ENCODE measurements around the gene APOBEC3H. TPM values are rescaled to one million over a fixed set of nuclear protein-coding genes. Genes with fewer than 3 reads are reported as not detected.
"Not testable (repeated sequence)": the region's sequence is repeated elsewhere in the genome, so short reads cannot be mapped to it uniquely, and the experiment has no call there.

APOBEC3H gene
- total RNA-seq, 2 experiments from 2014 or later: 0.67 to 0.85 TPM

DNA sequence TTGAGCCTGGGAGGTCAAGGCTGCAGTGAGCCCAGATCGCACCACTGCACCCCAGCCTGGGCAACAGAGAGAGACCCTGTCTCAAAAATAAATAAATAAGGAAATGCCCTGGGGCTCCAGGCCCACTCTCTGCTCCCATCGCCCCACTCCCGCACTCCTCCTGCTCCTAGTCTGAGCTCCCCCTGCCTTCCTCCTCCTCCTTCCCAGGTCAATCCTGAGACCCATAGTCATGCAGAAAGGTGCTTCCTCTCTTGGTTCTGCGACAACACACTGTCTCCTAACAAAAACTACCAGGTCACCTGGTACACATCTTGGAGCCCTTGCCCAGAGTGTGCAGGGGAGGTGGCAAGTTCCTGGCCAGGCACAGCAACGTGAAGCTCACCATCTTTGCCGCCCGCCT lies 26.9 kb upstream of the APOBEC3H start:
- ATAC-seq (ENCODE audit: poor library complexity): no peak
- intact Hi-C loops (cut with DNase I, micrococcal nuclease): no loop called here
- no peaks in the 10 kb centered on the region for H3K9me3 Mint-ChIP-seq
- H3K9me3 ChIP-seq (ENCODE audit: control insufficient read depth in 1 of 2, insufficient read depth in 1 of 2, low read length in 2 of 2): no peaks in the 10 kb centered on the region
- H3K27me3 ChIP-seq (ENCODE audit: control insufficient read depth in 1 of 2, insufficient read depth in 2 of 2, low read length in 2 of 2): no peaks in the 10 kb centered on the region
- H3K36me3 Mint-ChIP-seq (ENCODE audit: low read depth): no peaks in the 10 kb centered on the region
- no peak overlapping the region for H3K27ac ChIP-seq (ENCODE audit: low read depth in 1 of 2, low read length in 2 of 2)
- no peaks in the 10 kb centered on the region for H3K36me3 ChIP-seq (ENCODE audit: insufficient read depth, low read length)
- H3K4me1 Mint-ChIP-seq (ENCODE audit: low read depth): peaks cover 5% of the 10 kb centered on the region
- no peak overlapping the region for H3K4me3 Mint-ChIP-seq
- no peaks in the 10 kb centered on the region for H3K27me3 Mint-ChIP-seq
- TF ChIP-seq CTCF (IDR thresholded peaks at IDR 0.05): no peak
- POLR2A ChIA-PET: no interaction called here
- no peak overlapping the region for H3K4me3 ChIP-seq (ENCODE audit: low read length)
- CTCF ChIA-PET: no interaction called here
- DNase-seq: no peak
- H3K4me1 ChIP-seq (ENCODE audit: insufficient read depth, low read length): peaks cover 9% of the 10 kb centered on the region
- no peak overlapping the region for H3K27ac Mint-ChIP-seq

DNA sequence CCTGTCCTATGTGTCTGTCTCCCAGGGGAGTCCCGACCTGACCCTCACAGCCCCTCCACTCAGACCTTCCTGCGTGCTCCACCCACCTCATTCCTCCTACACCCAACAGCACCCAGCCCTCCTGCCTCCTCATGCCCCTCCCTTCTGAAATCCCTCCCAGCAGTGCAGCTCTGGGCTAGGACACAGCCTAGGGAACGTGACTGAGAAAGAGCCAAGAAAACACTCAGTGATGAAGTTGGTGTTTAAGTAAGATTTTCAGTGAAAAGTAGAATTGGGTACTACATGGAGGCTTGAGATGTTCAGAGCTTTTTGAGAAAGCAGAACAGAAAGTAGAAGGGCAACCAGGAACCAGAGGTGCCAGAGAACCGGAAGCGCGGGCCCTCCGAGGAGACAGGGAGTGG lies 24.5 kb upstream of the APOBEC3H start:
- ATAC-seq (ENCODE audit: poor library complexity); POLR2A ChIA-PET; H3K9me3 ChIP-seq (ENCODE audit: control insufficient read depth in 1 of 2, insufficient read depth in 1 of 2, low read length in 2 of 2); H3K36me3 Mint-ChIP-seq (ENCODE audit: low read depth); DNase-seq; H3K27ac Mint-ChIP-seq; H3K27me3 Mint-ChIP-seq; H3K4me3 ChIP-seq (ENCODE audit: low read length); H3K27ac ChIP-seq (ENCODE audit: low read depth in 1 of 2, low read length in 2 of 2); H3K9me3 Mint-ChIP-seq; CTCF ChIA-PET; H3K4me3 Mint-ChIP-seq; intact Hi-C loops (cut with DNase I, micrococcal nuclease); H3K36me3 ChIP-seq (ENCODE audit: insufficient read depth, low read length); H3K27me3 ChIP-seq (ENCODE audit: control insufficient read depth in 1 of 2, insufficient read depth in 2 of 2, low read length in 2 of 2): not testable (repeated sequence)
- peaks cover 15% of the 10 kb centered on the region for H3K4me1 Mint-ChIP-seq (ENCODE audit: low read depth)
- H3K4me1 ChIP-seq (ENCODE audit: insufficient read depth, low read length): peaks cover 12% of the 10 kb centered on the region

DNA sequence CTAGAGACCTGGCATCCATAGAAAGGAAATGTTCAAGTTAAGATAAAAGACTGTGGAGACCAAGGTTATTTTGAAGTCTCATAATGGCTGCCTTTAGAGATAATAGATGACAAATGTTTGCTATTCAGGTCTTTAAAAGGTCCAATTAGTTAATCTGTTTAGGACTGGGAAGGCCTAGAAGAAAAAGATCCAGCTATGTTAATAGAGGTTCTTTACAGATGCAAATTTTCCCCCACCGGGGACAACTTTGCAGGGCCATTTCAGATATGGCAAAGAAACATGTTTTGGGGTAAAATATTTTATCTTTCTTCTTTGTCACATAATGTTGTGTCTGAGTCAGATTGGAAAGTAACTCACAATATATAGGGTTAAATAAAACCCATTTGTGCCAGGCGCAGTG lies 23.1 kb upstream of the APOBEC3H start:
- Mint-ChIP-seq H3K9me3 (no peaks in the 10 kb centered on the region), H3K36me3 (ENCODE audit: low read depth) (peaks cover 10% of the 10 kb centered on the region), H3K27ac (peak overlapping the region; percentile 78), H3K4me3 (peak overlapping the region; percentile 65), H3K4me1 (ENCODE audit: low read depth) (peaks cover 27% of the 10 kb centered on the region), H3K27me3 (no peaks in the 10 kb centered on the region)
- ChIA-PET CTCF (no interaction called here), POLR2A (no interaction called here)
- H3K4me1 ChIP-seq (ENCODE audit: insufficient read depth, low read length): peaks cover 26% of the 10 kb centered on the region
- intact Hi-C loops (cut with DNase I, micrococcal nuclease): no loop called here
- DNase-seq: no peak
- H3K36me3 ChIP-seq (ENCODE audit: insufficient read depth, low read length): no peaks in the 10 kb centered on the region
- ATAC-seq (ENCODE audit: poor library complexity): no peak
- no peaks in the 10 kb centered on the region for H3K9me3 ChIP-seq (ENCODE audit: control insufficient read depth in 1 of 2, insufficient read depth in 1 of 2, low read length in 2 of 2)
- H3K27ac ChIP-seq (ENCODE audit: low read depth in 1 of 2, low read length in 2 of 2): no peak overlapping the region
- H3K27me3 ChIP-seq (ENCODE audit: control insufficient read depth in 1 of 2, insufficient read depth in 2 of 2, low read length in 2 of 2): no peaks in the 10 kb centered on the region
- H3K4me3 ChIP-seq (ENCODE audit: low read length): no peak overlapping the region
- no peak for TF ChIP-seq CTCF (IDR thresholded peaks at IDR 0.05)

GRCh38 chr22:39076155-39077025 lies 20.7 kb upstream of the APOBEC3H start:
- POLR2A ChIA-PET: interaction anchor here (2.5 kb wide), 1 partner anchor 13 kb away, joined by 19 read pairs; no protein-coding TSS in a partner anchor
- intact Hi-C loops (cut with DNase I, micrococcal nuclease): loop anchor here in 1 of 2 experiments (5.0 kb wide), 2 partner anchors 41 to 59 kb away; no protein-coding TSS in a partner anchor
- H3K27me3 Mint-ChIP-seq; DNase-seq; H3K9me3 ChIP-seq (ENCODE audit: control insufficient read depth in 1 of 2, insufficient read depth in 1 of 2, low read length in 2 of 2); H3K27me3 ChIP-seq (ENCODE audit: control insufficient read depth in 1 of 2, insufficient read depth in 2 of 2, low read length in 2 of 2); H3K9me3 Mint-ChIP-seq; CTCF ChIA-PET; H3K27ac ChIP-seq (ENCODE audit: low read depth in 1 of 2, low read length in 2 of 2); ATAC-seq (ENCODE audit: poor library complexity): not testable (repeated sequence)
- H3K4me3 ChIP-seq (ENCODE audit: low read length): peak overlapping the region; percentile 80
- peaks cover 32% of the 10 kb centered on the region for H3K4me1 Mint-ChIP-seq (ENCODE audit: low read depth)
- peak overlapping the region; percentile 89 for H3K27ac Mint-ChIP-seq
- peak overlapping the region; percentile 89 for H3K4me3 Mint-ChIP-seq
- peaks cover 28% of the 10 kb centered on the region for H3K36me3 Mint-ChIP-seq (ENCODE audit: low read depth)
- H3K4me1 ChIP-seq (ENCODE audit: insufficient read depth, low read length): peaks cover 50% of the 10 kb centered on the region
- peaks cover 15% of the 10 kb centered on the region for H3K36me3 ChIP-seq (ENCODE audit: insufficient read depth, low read length)

DNA sequence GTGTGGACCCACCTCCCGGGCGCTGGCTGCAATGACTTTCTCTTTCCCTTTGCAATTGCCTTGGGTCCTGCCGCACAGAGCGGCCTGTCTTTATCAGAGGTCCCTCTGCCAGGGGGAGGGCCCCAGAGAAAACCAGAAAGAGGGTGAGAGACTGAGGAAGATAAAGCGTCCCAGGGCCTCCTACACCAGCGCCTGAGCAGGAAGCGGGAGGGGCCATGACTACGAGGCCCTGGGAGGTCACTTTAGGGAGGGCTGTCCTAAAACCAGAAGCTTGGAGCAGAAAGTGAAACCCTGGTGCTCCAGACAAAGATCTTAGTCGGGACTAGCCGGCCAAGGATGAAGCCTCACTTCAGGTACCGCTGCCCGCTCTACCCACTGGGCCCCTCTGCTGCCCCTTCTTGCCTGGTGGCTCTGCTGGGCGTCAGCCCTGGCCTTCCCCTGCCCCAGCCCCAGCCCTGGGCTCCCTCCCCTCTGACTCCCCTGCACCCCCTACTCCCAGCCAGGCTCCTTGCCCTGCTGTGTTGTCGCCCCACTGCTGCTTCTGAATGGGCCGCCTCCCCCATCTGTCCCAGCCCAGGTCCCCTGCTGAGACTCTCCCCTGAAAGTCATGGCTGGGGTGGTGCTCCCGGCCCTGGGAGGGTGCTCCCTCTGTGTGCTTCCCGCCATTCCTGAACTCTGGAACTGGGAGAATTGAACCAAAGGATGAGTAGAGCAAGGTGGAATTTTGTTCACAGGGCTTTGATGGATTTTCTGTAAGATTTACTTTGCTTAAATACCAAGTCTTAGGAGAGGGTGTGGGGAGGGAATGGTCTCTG lies 19.8 kb upstream of the APOBEC3H start, which contains the start of gene APOBEC3G:
TSS of gene APOBEC3G (plus strand) at position 250 of the 815 bp plus-strand sequence. CDS start at position 337, 87 bp downstream.
- Histone ChIP-seq H3K36me3 (ENCODE audit: insufficient read depth, low read length) (peaks cover 23% of the 10 kb centered on the region), H3K27ac (ENCODE audit: low read depth in 1 of 2, low read length in 2 of 2) (peak within 1 kb of the TSS; percentile 83 to 85), H3K4me3 (ENCODE audit: low read length) (peak within 1 kb of the TSS; percentile 80), H3K4me1 (ENCODE audit: insufficient read depth, low read length) (peaks cover 59% of the 10 kb centered on the region)
- not testable (repeated sequence) for H3K9me3 Mint-ChIP-seq; H3K9me3 ChIP-seq (ENCODE audit: control insufficient read depth in 1 of 2, insufficient read depth in 1 of 2, low read length in 2 of 2); H3K27me3 Mint-ChIP-seq; H3K27me3 ChIP-seq (ENCODE audit: control insufficient read depth in 1 of 2, insufficient read depth in 2 of 2, low read length in 2 of 2)
- ChIA-PET POLR2A (interaction anchor here (0.6 to 2.5 kb wide), 2 partner anchors 12 to 17 kb away, joined by 4 to 19 read pairs; no protein-coding TSS in a partner anchor), CTCF (interaction anchor here (0.5 kb wide), 1 partner anchor 87 kb away, joined by 4 read pairs; no protein-coding TSS in a partner anchor)
- DNase-seq: peak in 13 of 14 experiments; percentile 15 to 82 (median 43)
- Mint-ChIP-seq H3K4me1 (ENCODE audit: low read depth) (peaks cover 36% of the 10 kb centered on the region), H3K36me3 (ENCODE audit: low read depth) (peaks cover 36% of the 10 kb centered on the region), H3K4me3 (peak within 1 kb of the TSS; percentile 89), H3K27ac (peak within 1 kb of the TSS; percentile 89)
- peak; percentile 89 for ATAC-seq (ENCODE audit: poor library complexity)
- intact Hi-C loops (cut with DNase I, micrococcal nuclease): loop anchor here in 1 of 2 experiments (5.0 kb wide), 2 partner anchors 40 to 60 kb away; no protein-coding TSS in a partner anchor

Data from CD4-positive, alpha-beta T cell (primary cell).